SK-N-SH (cell line): ENCODE data around the gene MEGF6.

ENCODE experiments used
- CTCF ChIP-seq: fragments of 200-600 bp; sonication (generic); IDR thresholded peaks from 2 replicates; pipeline ENCODE4 v1.6.1; 2017; ENCODE audit warnings: antibody characterized with exemption, mild to moderate bottlenecking, moderate library complexity
- FOSL2 ChIP-seq: IDR thresholded peaks from 2 replicates; pipeline ENCODE4 v1.4.0; 2012; ENCODE audit warnings: low read depth, mild to moderate bottlenecking, moderate library complexity, borderline replicate concordance
- FOXJ3 ChIP-seq: sonication (generic); formaldehyde crosslinking; IDR thresholded peaks from 2 replicates; pipeline ENCODE4 v1.5.1; 2020; ENCODE audit warnings: mild to moderate bottlenecking, missing genetic modification reagents
- FOXM1 ChIP-seq: IDR thresholded peaks from 2 replicates; pipeline ENCODE4 v1.4.0; 2012; ENCODE audit warnings: low read depth, mild to moderate bottlenecking
- MAX ChIP-seq: IDR thresholded peaks from 2 replicates; pipeline ENCODE4 v1.4.0; 2012; ENCODE audit warnings: low read depth
- RXRA ChIP-seq: IDR thresholded peaks from 2 replicates; pipeline ENCODE4 v1.4.0; 2012; ENCODE audit warnings: low read depth, mild to moderate bottlenecking, borderline replicate concordance
- TEAD4 ChIP-seq: IDR thresholded peaks from 2 replicates; pipeline ENCODE4 v1.4.0; 2012; ENCODE audit warnings: mild to moderate bottlenecking, borderline replicate concordance; ENCODE audit not compliant: insufficient read depth

DNA sequence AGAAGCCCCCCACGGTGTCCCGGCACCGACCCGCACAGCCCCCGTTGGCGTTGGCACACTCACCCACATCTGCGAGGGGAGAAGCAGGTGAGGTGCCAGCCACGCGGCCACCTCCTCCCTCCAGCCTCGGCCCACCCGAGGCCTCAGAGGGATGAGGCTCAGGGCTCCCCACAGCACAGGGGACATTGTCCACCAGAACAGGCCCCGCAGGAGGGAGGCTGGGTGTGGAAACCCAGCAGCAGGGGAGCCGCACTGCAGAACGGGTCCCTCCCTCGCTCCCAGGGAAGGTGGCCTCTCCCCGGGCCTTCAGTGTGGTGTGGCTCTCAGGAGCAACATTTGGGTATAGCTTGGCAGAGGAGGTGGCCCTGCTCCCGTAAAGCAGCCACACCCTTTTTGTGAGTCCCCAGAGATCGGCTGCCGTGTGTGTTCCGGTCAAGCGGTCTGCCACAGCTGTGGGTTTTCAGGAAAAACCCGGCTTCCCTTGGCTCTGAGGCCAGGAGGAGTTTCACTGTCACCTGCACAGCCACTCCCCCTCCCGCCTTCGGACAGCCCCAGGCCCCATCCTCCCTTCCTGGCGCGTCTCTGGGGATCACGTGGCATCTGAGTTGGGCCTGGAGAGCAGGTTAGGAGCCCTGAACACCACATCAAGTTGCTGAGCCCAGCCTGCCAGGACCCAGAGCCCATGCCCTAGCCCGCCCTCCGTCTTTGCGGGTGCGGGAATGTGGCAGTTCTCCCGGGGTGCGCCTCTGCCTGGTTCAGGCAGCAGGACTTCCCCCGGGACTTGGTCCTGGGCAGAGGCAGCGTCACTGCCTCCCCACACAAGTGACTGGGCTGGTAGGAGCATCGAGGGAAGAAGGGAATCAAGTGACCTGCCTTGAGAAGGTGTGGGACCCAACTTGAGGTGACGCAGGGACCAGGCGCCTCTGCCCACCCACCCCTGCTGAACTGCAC is 64.0 kb downstream of the MEGF6 start:
- no peak for TF ChIP-seq CTCF
- TF ChIP-seq FOSL2, result no peak
- TF ChIP-seq FOXM1, result no peak
- TF ChIP-seq MAX, result no peak
- no peak for TF ChIP-seq TEAD4
- TF ChIP-seq RXRA, result no peak
- TF ChIP-seq FOXJ3 (CRISPR knock-in tag), result no peak
